GM12873 (cell line): ENCODE results near the gene ACR.

Source experiments
- CTCF ChIP-seq: IDR thresholded peaks from 2 replicates; pipeline ENCODE4 v1.5.1; 2012; ENCODE audit warnings: low read depth, mild to moderate bottlenecking, moderate library complexity, low read length, control low read depth; ENCODE audit not compliant: insufficient read depth; ENCODE audit errors: missing control alignments

The ACR gene

DNA sequence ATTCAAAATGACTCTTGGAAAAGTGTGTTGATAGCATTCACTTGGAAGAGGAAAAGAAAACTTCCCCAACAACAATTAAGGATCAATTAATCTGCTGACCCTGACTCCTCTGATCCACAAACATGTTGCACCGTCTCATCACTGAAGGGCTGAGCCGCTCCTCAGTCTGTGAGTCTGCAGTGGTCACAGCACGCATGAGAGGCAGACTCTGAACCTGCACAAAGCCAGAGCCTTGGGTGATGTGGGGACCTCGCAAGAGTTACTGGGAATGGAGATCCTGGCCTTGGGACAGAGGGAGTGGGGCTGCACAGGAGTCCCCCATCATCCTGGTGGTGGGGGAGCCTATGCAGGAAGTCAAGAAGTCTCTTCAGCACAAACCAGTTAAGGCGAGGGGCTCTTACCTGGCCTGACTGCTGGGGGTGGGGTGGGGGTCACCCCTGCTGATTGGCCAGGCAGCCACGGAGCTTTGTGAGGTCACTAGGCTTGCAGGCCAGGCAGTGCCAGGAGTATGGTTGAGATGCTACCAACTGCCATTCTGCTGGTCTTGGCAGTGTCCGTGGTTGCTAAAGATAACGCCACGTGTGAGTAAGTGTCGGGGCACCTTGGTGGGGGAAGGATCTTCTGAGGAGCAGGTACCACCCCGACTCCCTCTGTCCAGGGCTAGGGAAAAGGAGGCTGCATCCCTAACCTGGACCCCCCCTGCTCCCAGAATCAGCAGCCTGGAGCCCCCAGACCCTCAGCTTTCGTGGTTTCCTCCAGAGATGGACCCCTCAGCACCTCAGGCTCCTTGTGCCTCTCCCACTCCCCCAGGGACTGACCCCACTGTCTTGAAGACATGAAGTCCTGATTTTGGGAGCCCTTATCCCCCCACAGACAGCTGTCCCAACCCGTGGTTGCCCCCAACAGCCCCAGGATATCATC lies at the start of gene ACR:
ACR (plus strand) TSS at position 477 of the 921 bp plus-strand sequence; CDS start at position 509, 32 bp downstream.
- TF ChIP-seq CTCF: no peak

DNA sequence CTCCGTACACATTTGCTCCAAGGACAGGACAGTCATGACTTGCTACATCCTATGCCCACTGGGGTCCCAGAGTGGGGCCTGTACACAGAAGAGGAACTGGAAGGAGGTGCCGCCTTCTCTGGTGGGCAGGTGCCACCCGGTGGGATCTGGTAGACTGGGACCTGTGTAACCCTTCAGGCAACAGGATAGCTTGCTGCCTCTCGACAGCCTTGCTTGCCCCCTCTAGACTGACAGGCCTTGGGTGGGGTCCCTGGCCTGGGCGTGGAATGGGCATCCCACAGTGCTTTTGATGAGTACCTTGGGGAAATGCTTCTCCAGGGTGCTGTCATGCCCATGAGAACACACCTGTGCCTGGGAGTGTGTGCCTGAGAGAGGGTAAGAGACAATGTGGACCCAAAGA lies 49.6 kb upstream of the ACR start:
- no peak for TF ChIP-seq CTCF

DNA sequence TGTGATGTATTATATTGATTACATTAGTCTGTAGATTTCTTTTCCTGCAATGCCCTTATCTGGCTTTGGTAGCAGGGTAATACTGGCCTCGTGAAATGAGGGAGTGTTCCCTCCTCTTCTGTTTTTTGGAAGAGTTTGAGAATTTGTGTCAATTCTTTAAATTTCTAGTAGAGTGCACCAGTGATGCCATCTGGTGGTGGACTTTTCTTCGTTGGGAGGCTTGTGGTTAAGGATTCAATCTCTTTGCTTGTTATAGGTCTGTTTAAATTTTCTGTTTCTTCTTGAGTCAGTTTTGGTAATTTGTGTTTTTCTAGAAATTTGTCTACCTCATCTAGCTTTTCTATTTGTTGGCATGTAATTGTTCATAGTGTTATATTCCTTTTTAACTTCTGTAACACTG lies 46.5 kb upstream of the ACR start:
- TF ChIP-seq CTCF: peak; percentile 61

GRCh38 chr22:50693462-50693861 lies 44.5 kb upstream of the ACR start:
- TF ChIP-seq CTCF: no peak

- no peak for TF ChIP-seq CTCF
Measured at GRCh38 chr22:50694099-50694605, 43.9 kb upstream of the ACR start.

DNA sequence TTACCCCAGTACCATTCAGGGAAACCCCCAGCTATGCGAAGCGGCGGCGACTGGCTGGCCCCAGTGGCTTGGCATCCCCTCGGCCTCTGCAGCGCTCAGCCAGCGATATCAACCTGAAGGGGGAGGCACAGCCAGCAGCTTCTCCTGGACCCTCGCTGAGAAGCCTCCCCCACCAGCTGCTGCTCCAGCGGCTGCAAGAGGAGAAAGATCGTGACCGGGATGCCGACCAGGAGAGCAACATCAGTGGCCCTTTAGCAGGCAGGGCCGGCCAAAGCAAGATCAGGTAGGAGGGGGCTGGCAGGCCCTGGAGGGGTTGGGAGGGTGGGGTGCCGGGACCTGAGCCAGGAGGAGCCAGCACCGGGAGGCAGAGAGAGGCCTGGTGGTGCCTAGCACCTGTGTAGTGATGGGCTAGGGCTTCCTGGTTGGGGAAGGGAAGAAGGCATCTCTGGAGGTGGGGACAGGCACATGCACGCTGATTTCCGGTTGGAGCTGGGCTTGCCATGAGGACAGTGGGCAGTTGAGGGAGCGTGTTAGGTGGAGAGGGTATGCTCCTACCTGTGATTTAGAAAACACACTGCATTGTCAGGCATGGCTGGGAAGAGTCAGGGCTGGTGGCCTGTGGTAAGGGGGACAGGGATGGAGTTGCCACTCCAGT lies 43.1 kb upstream of the ACR start:
- TF ChIP-seq CTCF: no peak
